Measurements from ENCODE around the gene RHBDF1. TPM values are rescaled to one million over a fixed set of nuclear protein-coding genes. Genes with fewer than 3 reads are reported as not detected.

RHBDF1 gene
- total and polyA plus RNA-seq, 2 experiments from 2014 or later, result 41.5 to 73.6 TPM

DNA sequence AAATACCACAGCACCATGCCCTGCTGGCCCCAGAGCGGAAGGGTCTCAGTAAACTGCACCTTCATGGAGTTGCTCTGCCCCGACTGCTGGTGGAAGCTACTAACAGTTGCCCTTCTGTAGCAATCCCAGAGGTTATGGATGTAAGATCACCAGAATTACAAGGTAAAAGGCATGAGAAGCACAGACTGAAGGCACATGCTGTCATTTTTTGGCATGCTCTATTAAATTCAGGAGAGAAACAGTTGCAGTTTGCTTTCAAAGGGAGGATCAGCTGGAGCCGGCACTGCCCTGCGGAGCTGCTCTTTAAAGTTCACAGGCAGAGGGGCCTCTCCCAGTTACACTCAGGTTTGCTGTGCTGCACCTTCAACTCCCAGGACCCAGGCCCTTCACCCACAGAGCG, 46.9 kb upstream of the RHBDF1 start:
- TF ChIP-seq EZH2 (IDR thresholded peaks at IDR 0.05; ENCODE audit: borderline replicate concordance) (no peak), EZH2phosphoT487 (IDR thresholded peaks at IDR 0.05; ENCODE audit: low read depth, severe bottlenecking, unreplicated experiment) (no peak)
- TF ChIP-seq, protein P1, sequence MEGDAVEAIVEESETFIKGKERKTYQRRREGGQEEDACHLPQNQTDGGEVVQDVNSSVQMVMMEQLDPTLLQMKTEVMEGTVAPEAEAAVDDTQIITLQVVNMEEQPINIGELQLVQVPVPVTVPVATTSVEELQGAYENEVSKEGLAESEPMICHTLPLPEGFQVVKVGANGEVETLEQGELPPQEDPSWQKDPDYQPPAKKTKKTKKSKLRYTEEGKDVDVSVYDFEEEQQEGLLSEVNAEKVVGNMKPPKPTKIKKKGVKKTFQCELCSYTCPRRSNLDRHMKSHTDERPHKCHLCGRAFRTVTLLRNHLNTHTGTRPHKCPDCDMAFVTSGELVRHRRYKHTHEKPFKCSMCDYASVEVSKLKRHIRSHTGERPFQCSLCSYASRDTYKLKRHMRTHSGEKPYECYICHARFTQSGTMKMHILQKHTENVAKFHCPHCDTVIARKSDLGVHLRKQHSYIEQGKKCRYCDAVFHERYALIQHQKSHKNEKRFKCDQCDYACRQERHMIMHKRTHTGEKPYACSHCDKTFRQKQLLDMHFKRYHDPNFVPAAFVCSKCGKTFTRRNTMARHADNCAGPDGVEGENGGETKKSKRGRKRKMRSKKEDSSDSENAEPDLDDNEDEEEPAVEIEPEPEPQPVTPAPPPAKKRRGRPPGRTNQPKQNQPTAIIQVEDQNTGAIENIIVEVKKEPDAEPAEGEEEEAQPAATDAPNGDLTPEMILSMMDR (IDR thresholded peaks at IDR 0.05; ENCODE audit: poor library complexity), result no peak
- no peak overlapping the region for H2AFZ ChIP-seq
- H3K4me1 ChIP-seq (ENCODE audit: insufficient read depth), result no peaks in the 10 kb centered on the region
- H3K79me2 ChIP-seq, result peaks cover 2% of the 10 kb centered on the region
- no peak overlapping the region for H3K27ac ChIP-seq
- DNase-seq (ENCODE audit: low spot score), result no peak
- H4K20me1 ChIP-seq (ENCODE audit: insufficient read depth, poor library complexity, severe bottlenecking), result no peaks in the 10 kb centered on the region
- H3K9me2 ChIP-seq (replicated peaks; ENCODE audit: insufficient read depth), result no peaks in the 10 kb centered on the region
- no peak overlapping the region for H3K4me3 ChIP-seq
- H3K9me3 ChIP-seq (ENCODE audit: low read depth), result no peaks in the 10 kb centered on the region
- H3K4me2 ChIP-seq, result no peak overlapping the region
- no peaks in the 10 kb centered on the region for H3K27me3 ChIP-seq
- WGBS (ENCODE audit: low lambda C conversion rate, missing lambda C conversion rate), result 94% methylated on average over 5 of the region's 5 CpGs
- no peaks in the 10 kb centered on the region for H3K36me3 ChIP-seq (replicated peaks; ENCODE audit: insufficient read depth, low read depth)

DNA sequence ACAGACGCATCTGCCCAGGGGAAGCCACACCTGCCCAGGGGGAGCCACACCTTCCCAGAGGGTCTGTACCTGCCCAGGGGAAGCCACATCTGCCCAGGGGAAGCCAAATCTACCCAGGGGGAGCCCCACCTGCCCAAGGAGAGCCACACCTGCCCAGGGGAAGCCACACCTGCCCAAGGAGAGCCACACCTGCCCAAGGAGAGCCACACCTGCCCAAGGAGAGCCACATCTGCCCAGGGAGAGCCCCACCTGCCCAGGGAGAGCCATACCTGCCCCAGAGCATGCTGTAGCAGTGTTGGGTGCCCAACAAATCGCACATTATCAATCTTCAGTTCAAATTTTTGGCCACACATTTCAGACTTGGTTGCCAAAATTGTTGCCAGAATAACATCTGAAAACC, 46.4 kb upstream of the RHBDF1 start:
- H2AFZ ChIP-seq, result no peak overlapping the region
- H3K36me3 ChIP-seq (replicated peaks; ENCODE audit: insufficient read depth, low read depth), result no peaks in the 10 kb centered on the region
- H3K4me1 ChIP-seq (ENCODE audit: insufficient read depth), result no peaks in the 10 kb centered on the region
- no peaks in the 10 kb centered on the region for H3K27me3 ChIP-seq
- TF ChIP-seq, protein P1 (IDR thresholded peaks at IDR 0.05; ENCODE audit: poor library complexity), result no peak
- no peak overlapping the region for H3K27ac ChIP-seq
- H4K20me1 ChIP-seq (ENCODE audit: insufficient read depth, poor library complexity, severe bottlenecking), result no peaks in the 10 kb centered on the region
- no peaks in the 10 kb centered on the region for H3K9me2 ChIP-seq (replicated peaks; ENCODE audit: insufficient read depth)
- DNase-seq (ENCODE audit: low spot score), result no peak
- no peaks in the 10 kb centered on the region for H3K79me2 ChIP-seq
- no peaks in the 10 kb centered on the region for H3K9me3 ChIP-seq (ENCODE audit: low read depth)
- 100% methylated on average over 2 of the region's 2 CpGs for WGBS (ENCODE audit: low lambda C conversion rate, missing lambda C conversion rate)
- H3K4me2 ChIP-seq, result no peak overlapping the region
- H3K4me3 ChIP-seq, result no peak overlapping the region

DNA sequence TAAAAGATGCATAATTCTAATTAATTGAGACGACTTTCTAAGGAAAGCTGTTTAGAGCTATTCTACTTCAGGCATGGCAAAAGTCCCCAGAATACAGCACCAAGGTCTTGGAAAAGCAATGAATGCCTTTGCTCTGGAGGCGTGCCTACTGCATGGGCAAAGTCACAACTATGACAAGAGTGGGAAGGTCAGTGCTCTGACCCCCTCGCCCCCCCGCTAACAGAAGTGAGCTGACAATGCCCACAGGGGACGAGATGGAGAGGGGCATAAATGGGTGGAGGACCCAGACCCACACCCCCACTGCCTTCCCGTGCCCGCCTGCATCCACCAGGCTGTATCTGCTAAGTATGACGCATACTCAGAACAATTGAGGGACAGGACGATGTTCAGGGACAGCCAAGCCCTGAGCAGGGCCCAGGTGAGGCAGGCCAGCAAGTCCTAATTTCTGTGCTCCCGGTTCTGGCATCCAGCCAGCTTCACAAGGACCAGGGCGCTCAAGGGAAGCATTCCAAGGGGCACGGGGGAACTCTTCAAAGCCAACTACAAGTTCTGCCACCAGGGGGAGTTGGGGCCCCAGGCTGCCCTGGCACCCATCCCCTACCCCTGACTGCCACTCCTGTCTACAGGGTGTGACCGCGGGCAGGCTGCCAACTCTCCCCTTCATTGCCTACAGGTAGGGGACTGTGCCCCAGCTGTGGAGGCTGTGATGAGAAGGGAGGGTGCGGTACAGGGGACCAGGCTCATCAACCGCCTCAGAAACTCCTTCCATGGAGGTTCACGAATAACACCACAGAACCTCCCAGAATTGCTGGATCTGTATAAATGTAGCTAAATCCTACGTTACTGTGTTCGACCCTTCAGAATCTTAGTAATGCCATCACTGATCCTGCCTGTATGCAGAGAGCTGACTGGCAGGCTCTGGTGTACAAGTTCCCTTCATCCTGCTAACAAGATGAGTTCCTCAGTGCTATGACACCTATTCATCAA, 45.2 kb upstream of the RHBDF1 start:
- no peaks in the 10 kb centered on the region for H3K27me3 ChIP-seq
- H3K27ac ChIP-seq, result no peak overlapping the region
- H3K9me3 ChIP-seq (ENCODE audit: low read depth), result no peaks in the 10 kb centered on the region
- H3K79me2 ChIP-seq, result no peaks in the 10 kb centered on the region
- H3K36me3 ChIP-seq (replicated peaks; ENCODE audit: insufficient read depth, low read depth), result no peaks in the 10 kb centered on the region
- H3K4me2 ChIP-seq, result no peak overlapping the region
- H4K20me1 ChIP-seq (ENCODE audit: insufficient read depth, poor library complexity, severe bottlenecking), result no peaks in the 10 kb centered on the region
- no peak for TF ChIP-seq EZH2phosphoT487 (IDR thresholded peaks at IDR 0.05; ENCODE audit: low read depth, severe bottlenecking, unreplicated experiment)
- TF ChIP-seq, protein P1 (IDR thresholded peaks at IDR 0.05; ENCODE audit: poor library complexity), result peak; percentile 59
- no peaks in the 10 kb centered on the region for H3K4me1 ChIP-seq (ENCODE audit: insufficient read depth)
- H2AFZ ChIP-seq, result no peak overlapping the region
- H3K4me3 ChIP-seq, result no peak overlapping the region
- H3K9me2 ChIP-seq (replicated peaks; ENCODE audit: insufficient read depth), result no peaks in the 10 kb centered on the region
- DNase-seq (ENCODE audit: low spot score), result peak; percentile 74
- WGBS (ENCODE audit: low lambda C conversion rate, missing lambda C conversion rate), result 82% methylated on average over 19 of the region's 19 CpGs

Data from hepatocyte (in vitro differentiated cells).